Measurements from ENCODE around the gene AMER3. TPM values are rescaled to one million over a fixed set of nuclear protein-coding genes. Genes with fewer than 3 reads are reported as not detected.
A peak's percentile ranks its signal among the peaks of the same experiment; 100 is the strongest.

The AMER3 gene
- total RNA-seq, 2 donors from 2014 or later: not detected

DNA sequence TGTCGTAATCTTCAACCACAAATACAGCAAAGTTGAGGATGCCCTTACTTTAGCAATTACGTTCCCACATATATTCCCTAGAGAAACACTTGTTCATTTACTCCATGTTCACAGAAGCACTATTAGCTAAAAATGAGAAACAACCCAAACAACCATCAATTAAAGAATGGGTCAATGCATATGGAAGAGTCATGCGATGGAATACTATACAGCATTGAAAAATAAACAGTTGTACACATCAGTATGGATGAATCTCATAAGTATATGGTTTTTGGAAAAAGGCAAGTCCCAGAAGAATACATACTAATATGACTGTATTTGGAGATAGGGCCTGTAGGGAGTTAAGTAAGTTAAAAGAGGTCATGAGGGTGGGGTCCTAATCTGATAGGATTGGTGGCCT, 20.1 kb upstream of the AMER3 start:
- TF ChIP-seq, protein P1, sequence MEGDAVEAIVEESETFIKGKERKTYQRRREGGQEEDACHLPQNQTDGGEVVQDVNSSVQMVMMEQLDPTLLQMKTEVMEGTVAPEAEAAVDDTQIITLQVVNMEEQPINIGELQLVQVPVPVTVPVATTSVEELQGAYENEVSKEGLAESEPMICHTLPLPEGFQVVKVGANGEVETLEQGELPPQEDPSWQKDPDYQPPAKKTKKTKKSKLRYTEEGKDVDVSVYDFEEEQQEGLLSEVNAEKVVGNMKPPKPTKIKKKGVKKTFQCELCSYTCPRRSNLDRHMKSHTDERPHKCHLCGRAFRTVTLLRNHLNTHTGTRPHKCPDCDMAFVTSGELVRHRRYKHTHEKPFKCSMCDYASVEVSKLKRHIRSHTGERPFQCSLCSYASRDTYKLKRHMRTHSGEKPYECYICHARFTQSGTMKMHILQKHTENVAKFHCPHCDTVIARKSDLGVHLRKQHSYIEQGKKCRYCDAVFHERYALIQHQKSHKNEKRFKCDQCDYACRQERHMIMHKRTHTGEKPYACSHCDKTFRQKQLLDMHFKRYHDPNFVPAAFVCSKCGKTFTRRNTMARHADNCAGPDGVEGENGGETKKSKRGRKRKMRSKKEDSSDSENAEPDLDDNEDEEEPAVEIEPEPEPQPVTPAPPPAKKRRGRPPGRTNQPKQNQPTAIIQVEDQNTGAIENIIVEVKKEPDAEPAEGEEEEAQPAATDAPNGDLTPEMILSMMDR (IDR thresholded peaks at IDR 0.05): no peak
- no peak for DNase-seq (ENCODE audit: low spot score)
- Histone ChIP-seq H3K27ac (no peak overlapping the region), H3K4me3 (no peak overlapping the region), H3K9me3 (no peaks in the 10 kb centered on the region), H3K4me1 (no peaks in the 10 kb centered on the region), H3K36me3 (no peaks in the 10 kb centered on the region), H3K27me3 (no peaks in the 10 kb centered on the region)

DNA sequence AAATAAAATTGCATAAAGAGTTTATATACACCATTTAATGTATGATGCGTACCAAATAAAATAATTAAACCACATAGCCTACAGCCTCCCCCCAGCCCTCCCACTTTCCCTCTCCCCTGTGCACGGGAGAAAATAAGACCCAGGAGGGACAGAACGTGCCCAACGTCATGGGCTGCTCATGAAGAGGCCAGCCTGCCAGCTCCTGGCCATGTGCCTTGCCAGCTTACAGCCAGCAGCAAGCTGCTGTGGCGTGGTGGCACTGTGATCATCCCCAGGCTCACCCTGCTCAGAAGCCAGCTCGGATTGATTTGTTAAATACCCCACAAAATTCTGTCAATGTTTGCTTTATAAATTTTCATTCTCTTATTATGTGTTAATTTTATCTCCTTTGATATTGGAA, 18.9 kb upstream of the AMER3 start:
- H3K9me3 ChIP-seq: no peaks in the 10 kb centered on the region
- H3K36me3 ChIP-seq: no peaks in the 10 kb centered on the region
- H3K27me3 ChIP-seq: no peaks in the 10 kb centered on the region
- TF ChIP-seq, protein P1 (IDR thresholded peaks at IDR 0.05): no peak
- H3K4me3 ChIP-seq: no peak overlapping the region
- H3K27ac ChIP-seq: no peak overlapping the region
- no peak for DNase-seq (ENCODE audit: low spot score)
- no peaks in the 10 kb centered on the region for H3K4me1 ChIP-seq

DNA sequence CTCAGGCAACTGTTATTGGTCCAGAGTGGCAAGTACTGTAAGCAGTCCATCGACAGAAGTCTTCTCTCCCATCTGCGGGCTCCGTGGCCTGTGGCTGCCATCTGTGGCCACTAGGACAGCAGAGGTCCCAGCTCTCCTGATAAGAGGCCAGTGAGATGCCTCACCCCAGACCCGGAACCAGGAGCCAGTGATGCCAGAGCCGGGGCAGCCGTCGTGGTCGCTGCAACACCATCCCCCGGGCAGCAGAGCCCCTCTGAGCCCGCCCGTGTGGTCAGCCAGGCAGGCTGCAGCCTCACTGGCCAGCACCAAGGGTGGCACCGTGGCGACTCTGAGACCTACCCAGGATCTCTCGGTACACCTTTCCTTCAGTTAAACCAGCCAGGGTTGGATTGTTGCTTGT, 17.7 kb upstream of the AMER3 start:
- no peaks in the 10 kb centered on the region for H3K4me1 ChIP-seq
- H3K9me3 ChIP-seq: no peaks in the 10 kb centered on the region
- H3K27ac ChIP-seq: no peak overlapping the region
- TF ChIP-seq, protein P1 (IDR thresholded peaks at IDR 0.05): no peak
- DNase-seq (ENCODE audit: low spot score): no peak
- H3K27me3 ChIP-seq: no peaks in the 10 kb centered on the region
- no peak overlapping the region for H3K4me3 ChIP-seq
- no peaks in the 10 kb centered on the region for H3K36me3 ChIP-seq

DNA sequence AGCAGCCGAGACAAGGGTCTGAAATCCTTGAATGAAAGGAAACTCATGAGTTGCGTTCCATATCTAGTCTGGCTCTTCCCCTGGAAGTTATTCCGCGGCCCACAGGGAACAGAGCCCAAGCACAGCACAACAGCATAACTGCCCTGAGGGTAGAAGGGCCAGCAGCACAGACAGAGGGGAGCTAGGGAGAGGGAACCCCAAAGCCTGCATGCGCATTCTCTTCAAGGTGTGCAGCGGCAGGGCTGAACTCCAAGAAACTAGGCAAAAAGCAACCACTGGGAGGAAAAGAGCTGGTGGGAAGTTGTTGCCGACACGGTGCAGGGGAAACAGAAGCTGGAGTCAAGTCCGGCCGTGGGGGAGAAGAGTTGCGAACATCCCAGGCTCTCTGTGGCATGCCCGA, 14.7 kb upstream of the AMER3 start:
- Histone ChIP-seq H3K4me3 (no peak overlapping the region), H3K36me3 (no peaks in the 10 kb centered on the region), H3K4me1 (peaks cover 0 to 8% of the 10 kb centered on the region in 2 donors), H3K27me3 (no peaks in the 10 kb centered on the region), H3K9me3 (no peaks in the 10 kb centered on the region), H3K27ac (no peak overlapping the region)
- TF ChIP-seq, protein P1 (IDR thresholded peaks at IDR 0.05): no peak
- no peak for DNase-seq (ENCODE audit: low spot score)

DNA sequence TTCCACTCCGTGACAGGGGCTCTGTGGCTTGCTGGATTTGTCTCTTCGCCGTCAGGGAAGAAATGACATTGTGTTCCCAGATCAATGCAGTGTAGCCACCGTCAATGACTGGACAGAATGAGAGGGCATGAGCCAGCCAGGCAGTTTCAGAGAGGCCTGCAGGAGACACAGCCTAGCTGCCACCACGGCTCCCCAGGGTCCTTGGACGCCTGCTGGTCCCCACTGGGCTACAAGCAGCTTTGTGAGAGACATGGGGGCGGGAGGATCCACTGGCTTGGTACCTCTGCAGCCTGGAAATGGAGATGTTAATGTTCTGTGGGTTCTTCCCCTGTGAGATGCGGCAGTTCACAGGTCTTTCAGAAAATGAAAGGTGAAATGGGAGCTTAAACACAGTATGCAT, 12.1 kb upstream of the AMER3 start:
- H3K27ac ChIP-seq: no peak overlapping the region
- peak; percentile 28 for DNase-seq (ENCODE audit: low spot score)
- no peaks in the 10 kb centered on the region for H3K27me3 ChIP-seq
- H3K4me1 ChIP-seq: peaks cover 0 to 8% of the 10 kb centered on the region in 2 donors
- H3K4me3 ChIP-seq: no peak overlapping the region
- TF ChIP-seq, protein P1 (IDR thresholded peaks at IDR 0.05): no peak
- H3K9me3 ChIP-seq: no peaks in the 10 kb centered on the region
- H3K36me3 ChIP-seq: no peaks in the 10 kb centered on the region

Data from right atrium auricular region (tissue), 2 donors.